Neural cell (in vitro differentiated cells): ENCODE data around the gene FAM228B.

Source experiments
- EZH2 ChIP-seq: fragments of 200-600, 300-800 bp; shearing (Covaris generic), sonication (generic); IDR thresholded peaks from 2 replicates; pipeline ENCODE4 v1.6.1; 2014; ENCODE audit warnings: antibody characterized with exemption, low read length, borderline replicate concordance, mild to moderate bottlenecking; ENCODE audit not compliant: insufficient read depth, poor library complexity, severe bottlenecking
- POLR2AphosphoS5 ChIP-seq: IDR thresholded peaks from 2 replicates; pipeline ENCODE4 v1.6.1; 2012
- REST ChIP-seq: IDR thresholded peaks from 2 replicates; pipeline ENCODE4 v1.6.1; 2012; ENCODE audit warnings: borderline replicate concordance
- TF ChIP-seq, protein P1 (sequence below): fragments of 450-650 bp; IDR thresholded peaks from 2 replicates; pipeline ENCODE4 v1.5.1; 2014; ENCODE audit warnings: antibody characterized with exemption, mild to moderate bottlenecking, moderate library complexity; ENCODE audit not compliant: poor library complexity, severe bottlenecking

DNA sequence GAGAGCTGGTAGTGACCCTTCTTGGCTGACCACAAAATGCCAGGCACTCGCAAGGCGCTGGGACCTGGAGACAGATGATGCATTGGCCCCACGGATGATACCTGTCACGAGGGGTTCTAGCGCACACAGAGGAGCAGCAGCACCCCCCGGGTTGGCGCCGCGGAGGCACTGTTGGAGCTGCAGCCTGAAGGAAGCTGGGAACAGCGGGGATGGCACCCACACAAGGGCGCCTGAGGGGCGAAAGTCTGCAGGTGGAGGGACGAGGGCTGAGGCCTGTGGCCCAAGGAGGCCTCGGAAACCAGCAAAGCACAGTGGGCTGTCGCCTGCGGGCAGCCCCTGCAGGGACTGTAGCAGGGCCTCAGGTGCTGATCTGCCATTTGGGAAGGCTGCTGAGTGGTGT is 85.2 kb downstream of the FAM228B start:
- no peak for TF ChIP-seq REST
- TF ChIP-seq, protein P1, sequence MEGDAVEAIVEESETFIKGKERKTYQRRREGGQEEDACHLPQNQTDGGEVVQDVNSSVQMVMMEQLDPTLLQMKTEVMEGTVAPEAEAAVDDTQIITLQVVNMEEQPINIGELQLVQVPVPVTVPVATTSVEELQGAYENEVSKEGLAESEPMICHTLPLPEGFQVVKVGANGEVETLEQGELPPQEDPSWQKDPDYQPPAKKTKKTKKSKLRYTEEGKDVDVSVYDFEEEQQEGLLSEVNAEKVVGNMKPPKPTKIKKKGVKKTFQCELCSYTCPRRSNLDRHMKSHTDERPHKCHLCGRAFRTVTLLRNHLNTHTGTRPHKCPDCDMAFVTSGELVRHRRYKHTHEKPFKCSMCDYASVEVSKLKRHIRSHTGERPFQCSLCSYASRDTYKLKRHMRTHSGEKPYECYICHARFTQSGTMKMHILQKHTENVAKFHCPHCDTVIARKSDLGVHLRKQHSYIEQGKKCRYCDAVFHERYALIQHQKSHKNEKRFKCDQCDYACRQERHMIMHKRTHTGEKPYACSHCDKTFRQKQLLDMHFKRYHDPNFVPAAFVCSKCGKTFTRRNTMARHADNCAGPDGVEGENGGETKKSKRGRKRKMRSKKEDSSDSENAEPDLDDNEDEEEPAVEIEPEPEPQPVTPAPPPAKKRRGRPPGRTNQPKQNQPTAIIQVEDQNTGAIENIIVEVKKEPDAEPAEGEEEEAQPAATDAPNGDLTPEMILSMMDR: no peak
- TF ChIP-seq POLR2AphosphoS5: no peak
- no peak for TF ChIP-seq EZH2
